ENCODE results near the gene SUMO1. TPM values are rescaled to one million over a fixed set of nuclear protein-coding genes. Genes with fewer than 3 reads are reported as not detected.

SUMO1 gene
- total and polyA plus RNA-seq, 2 experiments from 2014 or later = 153 to 158 TPM

DNA sequence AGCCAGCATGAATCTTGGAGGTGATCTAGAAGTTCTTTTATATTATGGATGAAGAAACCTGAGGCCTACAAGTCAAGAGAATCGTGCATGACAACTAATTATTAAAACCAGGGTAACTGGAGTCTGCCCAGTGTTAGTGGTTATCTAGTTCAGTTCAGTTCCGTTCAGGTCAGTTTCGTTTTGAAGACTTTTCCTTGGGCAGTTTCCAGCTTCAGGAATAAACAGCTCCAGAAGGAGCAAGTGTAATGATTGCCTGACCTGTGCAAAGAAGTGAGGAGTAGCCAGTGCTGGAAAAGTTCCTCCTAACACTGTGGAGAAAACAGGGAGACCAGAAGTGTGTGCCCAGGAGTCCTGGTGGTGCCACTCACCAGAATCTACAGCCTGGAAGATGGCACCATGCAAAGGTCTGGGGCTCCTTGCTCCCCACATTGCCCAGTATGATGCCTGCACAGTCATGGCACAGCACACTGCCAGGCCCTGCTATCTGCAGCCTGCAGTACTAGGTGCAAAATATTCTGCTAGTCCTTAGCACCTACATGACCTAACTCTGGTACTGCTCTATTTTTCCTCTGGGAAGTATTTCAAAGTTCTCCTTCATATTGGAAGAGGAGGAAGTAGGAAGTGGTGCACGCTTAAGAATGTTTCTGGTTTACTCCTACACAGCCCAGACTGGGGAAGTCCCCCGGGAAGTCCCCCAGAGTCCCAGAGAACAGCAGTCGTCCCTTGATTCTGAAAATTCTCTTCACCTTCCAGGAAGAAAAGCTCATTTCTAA, 65.8 kb downstream of the SUMO1 start:
- Histone ChIP-seq H3K4me2 (no peak overlapping the region), H3K36me3 (replicated peaks; ENCODE audit: insufficient read depth, low read depth) (no peaks in the 10 kb centered on the region), H3K27me3 (peaks cover 14% of the 10 kb centered on the region), H3K9me3 (ENCODE audit: low read depth) (no peaks in the 10 kb centered on the region), H4K20me1 (ENCODE audit: insufficient read depth, poor library complexity, severe bottlenecking) (no peaks in the 10 kb centered on the region), H3K4me3 (no peak overlapping the region), H3K27ac (no peak overlapping the region), H2AFZ (no peak overlapping the region), H3K4me1 (ENCODE audit: insufficient read depth) (peaks cover 6% of the 10 kb centered on the region), H3K79me2 (no peaks in the 10 kb centered on the region), H3K9me2 (replicated peaks; ENCODE audit: insufficient read depth) (no peaks in the 10 kb centered on the region)
- DNase-seq (ENCODE audit: low spot score) = no peak
- TF ChIP-seq, protein P1, sequence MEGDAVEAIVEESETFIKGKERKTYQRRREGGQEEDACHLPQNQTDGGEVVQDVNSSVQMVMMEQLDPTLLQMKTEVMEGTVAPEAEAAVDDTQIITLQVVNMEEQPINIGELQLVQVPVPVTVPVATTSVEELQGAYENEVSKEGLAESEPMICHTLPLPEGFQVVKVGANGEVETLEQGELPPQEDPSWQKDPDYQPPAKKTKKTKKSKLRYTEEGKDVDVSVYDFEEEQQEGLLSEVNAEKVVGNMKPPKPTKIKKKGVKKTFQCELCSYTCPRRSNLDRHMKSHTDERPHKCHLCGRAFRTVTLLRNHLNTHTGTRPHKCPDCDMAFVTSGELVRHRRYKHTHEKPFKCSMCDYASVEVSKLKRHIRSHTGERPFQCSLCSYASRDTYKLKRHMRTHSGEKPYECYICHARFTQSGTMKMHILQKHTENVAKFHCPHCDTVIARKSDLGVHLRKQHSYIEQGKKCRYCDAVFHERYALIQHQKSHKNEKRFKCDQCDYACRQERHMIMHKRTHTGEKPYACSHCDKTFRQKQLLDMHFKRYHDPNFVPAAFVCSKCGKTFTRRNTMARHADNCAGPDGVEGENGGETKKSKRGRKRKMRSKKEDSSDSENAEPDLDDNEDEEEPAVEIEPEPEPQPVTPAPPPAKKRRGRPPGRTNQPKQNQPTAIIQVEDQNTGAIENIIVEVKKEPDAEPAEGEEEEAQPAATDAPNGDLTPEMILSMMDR (IDR thresholded peaks at IDR 0.05; ENCODE audit: poor library complexity) = no peak
- no peak for TF ChIP-seq EZH2phosphoT487 (IDR thresholded peaks at IDR 0.05; ENCODE audit: low read depth, severe bottlenecking, unreplicated experiment)
- TF ChIP-seq EZH2 (IDR thresholded peaks at IDR 0.05; ENCODE audit: borderline replicate concordance) = no peak
- 85% methylated on average over 6 of the region's 6 CpGs for WGBS (ENCODE audit: low lambda C conversion rate, missing lambda C conversion rate)

DNA sequence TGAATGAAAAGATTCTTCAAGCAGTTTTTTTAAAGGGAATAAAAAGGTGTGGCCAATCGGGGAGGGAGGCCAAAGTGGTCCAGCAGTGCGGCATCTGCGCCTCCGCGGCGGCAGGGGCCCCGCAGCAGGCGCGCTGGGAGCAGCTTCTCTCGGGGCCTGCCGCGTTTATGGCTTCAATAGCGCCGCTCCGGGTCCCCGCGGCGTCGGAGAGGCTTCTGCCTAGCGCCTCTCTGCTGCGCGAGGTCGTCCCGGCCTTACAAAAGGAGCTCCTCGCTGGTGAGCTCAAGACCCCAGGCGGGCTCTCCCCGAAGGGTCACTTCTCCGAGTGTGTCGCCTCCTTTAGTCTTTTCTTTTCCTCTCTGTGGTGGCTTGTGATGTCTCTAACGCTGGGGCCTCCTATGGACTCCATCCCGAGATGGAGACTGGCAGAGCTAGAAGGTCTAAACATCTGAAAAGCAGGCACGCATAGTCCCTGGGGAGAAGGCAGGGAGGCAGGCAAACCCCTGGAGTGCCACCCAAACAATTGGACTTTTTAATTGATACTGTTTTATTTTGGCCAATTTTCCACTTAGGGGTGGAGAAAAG, 67.1 kb downstream of the SUMO1 start:
- H3K4me1 ChIP-seq (ENCODE audit: insufficient read depth) = peaks cover 6% of the 10 kb centered on the region
- no peaks in the 10 kb centered on the region for H4K20me1 ChIP-seq (ENCODE audit: insufficient read depth, poor library complexity, severe bottlenecking)
- H3K36me3 ChIP-seq (replicated peaks; ENCODE audit: insufficient read depth, low read depth) = no peaks in the 10 kb centered on the region
- peak; percentile 48 for DNase-seq (ENCODE audit: low spot score)
- H3K4me2 ChIP-seq = peak overlapping the region; percentile 75
- H3K27ac ChIP-seq = no peak overlapping the region
- peak overlapping the region; percentile 22 for H2AFZ ChIP-seq
- 9% methylated on average over 32 of the region's 32 CpGs for WGBS (ENCODE audit: low lambda C conversion rate, missing lambda C conversion rate)
- H3K79me2 ChIP-seq = no peaks in the 10 kb centered on the region
- peaks cover 14% of the 10 kb centered on the region for H3K27me3 ChIP-seq
- no peak overlapping the region for H3K4me3 ChIP-seq
- TF ChIP-seq EZH2 (IDR thresholded peaks at IDR 0.05; ENCODE audit: borderline replicate concordance) (no peak), EZH2phosphoT487 (IDR thresholded peaks at IDR 0.05; ENCODE audit: low read depth, severe bottlenecking, unreplicated experiment) (no peak)
- TF ChIP-seq, protein P1 (IDR thresholded peaks at IDR 0.05; ENCODE audit: poor library complexity) = no peak
- H3K9me3 ChIP-seq (ENCODE audit: low read depth) = no peaks in the 10 kb centered on the region
- H3K9me2 ChIP-seq (replicated peaks; ENCODE audit: insufficient read depth) = no peaks in the 10 kb centered on the region

DNA sequence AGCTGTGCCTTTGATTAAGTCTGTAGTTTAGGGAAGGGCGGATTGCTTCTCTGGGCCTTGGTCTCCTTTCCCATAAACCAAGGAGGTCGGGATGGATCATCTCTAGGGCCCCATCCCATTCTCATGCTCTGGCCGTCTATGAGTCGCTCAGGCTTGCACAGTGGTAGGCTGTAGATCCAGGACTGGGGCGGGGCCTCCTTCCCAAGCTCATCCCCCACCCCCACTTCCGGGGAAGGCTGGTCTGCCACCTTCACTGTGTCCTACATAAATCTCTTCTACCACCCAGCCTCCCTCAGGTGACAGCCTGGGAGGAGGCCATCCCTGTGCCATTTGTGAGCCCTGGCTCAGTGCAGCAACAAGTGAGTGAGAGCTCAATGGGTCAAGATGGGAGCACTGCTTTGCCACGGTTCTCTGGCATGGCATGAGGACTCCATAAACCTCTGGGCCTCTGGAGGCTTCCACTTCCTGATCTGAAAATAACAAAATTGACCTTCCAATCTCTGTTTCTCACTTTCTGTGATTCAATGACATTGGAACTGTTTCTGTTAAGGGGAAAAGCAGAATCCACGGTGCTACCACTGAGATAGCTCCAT, 68.5 kb downstream of the SUMO1 start:
- H3K4me2 ChIP-seq = no peak overlapping the region
- no peaks in the 10 kb centered on the region for H3K79me2 ChIP-seq
- no peaks in the 10 kb centered on the region for H3K9me2 ChIP-seq (replicated peaks; ENCODE audit: insufficient read depth)
- 84% methylated on average over 8 of the region's 8 CpGs for WGBS (ENCODE audit: low lambda C conversion rate, missing lambda C conversion rate)
- no peaks in the 10 kb centered on the region for H3K9me3 ChIP-seq (ENCODE audit: low read depth)
- TF ChIP-seq EZH2 (IDR thresholded peaks at IDR 0.05; ENCODE audit: borderline replicate concordance) = no peak
- no peak overlapping the region for H3K27ac ChIP-seq
- no peak for DNase-seq (ENCODE audit: low spot score)
- H2AFZ ChIP-seq = no peak overlapping the region
- H3K4me1 ChIP-seq (ENCODE audit: insufficient read depth) = peaks cover 12% of the 10 kb centered on the region
- H3K27me3 ChIP-seq = peaks cover 14% of the 10 kb centered on the region
- H3K4me3 ChIP-seq = no peak overlapping the region
- H4K20me1 ChIP-seq (ENCODE audit: insufficient read depth, poor library complexity, severe bottlenecking) = no peaks in the 10 kb centered on the region
- no peaks in the 10 kb centered on the region for H3K36me3 ChIP-seq (replicated peaks; ENCODE audit: insufficient read depth, low read depth)

DNA sequence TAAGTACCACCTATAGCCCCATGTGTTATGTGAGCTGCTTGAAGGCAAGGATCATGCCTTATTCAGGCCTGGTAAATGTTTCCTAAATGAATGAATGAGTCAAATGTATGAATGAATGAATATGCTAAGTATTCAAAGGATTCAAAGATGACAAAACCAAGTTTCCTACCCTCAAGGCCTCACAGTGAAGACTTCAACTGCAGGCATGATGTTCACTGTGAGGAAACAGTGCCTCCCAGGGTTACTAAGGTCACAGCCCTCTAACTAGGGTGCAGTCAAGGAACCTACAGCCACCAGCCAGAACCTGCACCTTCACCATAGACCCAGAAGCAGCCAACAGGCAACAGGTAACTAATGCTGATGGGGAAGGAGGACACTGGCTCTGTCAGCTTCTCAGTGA, 69.3 kb downstream of the SUMO1 start:
- no peaks in the 10 kb centered on the region for H3K9me2 ChIP-seq (replicated peaks; ENCODE audit: insufficient read depth)
- peaks cover 14% of the 10 kb centered on the region for H3K27me3 ChIP-seq
- H3K27ac ChIP-seq = no peak overlapping the region
- peaks cover 17% of the 10 kb centered on the region for H3K4me1 ChIP-seq (ENCODE audit: insufficient read depth)
- H3K36me3 ChIP-seq (replicated peaks; ENCODE audit: insufficient read depth, low read depth) = no peaks in the 10 kb centered on the region
- no peak overlapping the region for H3K4me2 ChIP-seq
- H2AFZ ChIP-seq = no peak overlapping the region
- H4K20me1 ChIP-seq (ENCODE audit: insufficient read depth, poor library complexity, severe bottlenecking) = no peaks in the 10 kb centered on the region
- H3K4me3 ChIP-seq = no peak overlapping the region
- DNase-seq (ENCODE audit: low spot score) = no peak
- no peaks in the 10 kb centered on the region for H3K9me3 ChIP-seq (ENCODE audit: low read depth)
- no peaks in the 10 kb centered on the region for H3K79me2 ChIP-seq
- TF ChIP-seq EZH2phosphoT487 (IDR thresholded peaks at IDR 0.05; ENCODE audit: low read depth, severe bottlenecking, unreplicated experiment) (no peak), EZH2 (IDR thresholded peaks at IDR 0.05; ENCODE audit: borderline replicate concordance) (no peak)
- TF ChIP-seq, protein P1 (IDR thresholded peaks at IDR 0.05; ENCODE audit: poor library complexity) = no peak

All from hepatocyte (in vitro differentiated cells).